ACC112 (cell line): ENCODE results near the gene SNTB2.
"Not testable (repeated sequence)": the region's sequence is repeated elsewhere in the genome, so short reads cannot be mapped to it uniquely, and the experiment has no call there.

Experiments used
- H2AFZ ChIP-seq: fragments of 200-600 bp; sonication (generic); one replicate; pipeline ENCODE4 v1.6.0; 2017; ENCODE audit warnings: antibody characterized with exemption, low read length; ENCODE audit not compliant: unreplicated experiment
- H3K27ac ChIP-seq: fragments of 200-600 bp; sonication (generic); 2 replicates; pipeline ENCODE4 v1.5.1; 2014; ENCODE audit warnings: low read depth, mild to moderate bottlenecking, antibody characterized with exemption, low read length, moderate library complexity
- H3K27me3 ChIP-seq: fragments of 200-600 bp; sonication (generic); 2 replicates; pipeline ENCODE4 v1.6.1; 2014; ENCODE audit warnings: mild to moderate bottlenecking, antibody characterized with exemption, low read length, moderate library complexity, mixed read lengths; ENCODE audit not compliant: insufficient read depth
- H3K36me3 ChIP-seq: fragments of 200-600 bp; sonication (generic); 2 replicates; pipeline ENCODE4 v1.6.1; 2016; ENCODE audit warnings: mild to moderate bottlenecking, antibody characterized with exemption, low read length, moderate library complexity, mixed read lengths; ENCODE audit not compliant: insufficient read depth
- H3K4me1 ChIP-seq: fragments of 200-600 bp; sonication (generic); one replicate; pipeline ENCODE4 v1.6.1; 2016; ENCODE audit warnings: low read length, mixed read lengths; ENCODE audit not compliant: insufficient read depth, unreplicated experiment, control insufficient read depth
- H3K4me3 ChIP-seq: fragments of 200-600 bp; sonication (generic); 2 replicates; pipeline ENCODE4 v1.5.1; 2014; ENCODE audit warnings: mild to moderate bottlenecking, low read depth, low read length
- H3K79me2 ChIP-seq: fragments of 200-600 bp; sonication (generic); one replicate; pipeline ENCODE4 v1.6.0; 2016; ENCODE audit warnings: low read length; ENCODE audit not compliant: control insufficient read depth, unreplicated experiment, insufficient read depth

SNTB2 gene

DNA sequence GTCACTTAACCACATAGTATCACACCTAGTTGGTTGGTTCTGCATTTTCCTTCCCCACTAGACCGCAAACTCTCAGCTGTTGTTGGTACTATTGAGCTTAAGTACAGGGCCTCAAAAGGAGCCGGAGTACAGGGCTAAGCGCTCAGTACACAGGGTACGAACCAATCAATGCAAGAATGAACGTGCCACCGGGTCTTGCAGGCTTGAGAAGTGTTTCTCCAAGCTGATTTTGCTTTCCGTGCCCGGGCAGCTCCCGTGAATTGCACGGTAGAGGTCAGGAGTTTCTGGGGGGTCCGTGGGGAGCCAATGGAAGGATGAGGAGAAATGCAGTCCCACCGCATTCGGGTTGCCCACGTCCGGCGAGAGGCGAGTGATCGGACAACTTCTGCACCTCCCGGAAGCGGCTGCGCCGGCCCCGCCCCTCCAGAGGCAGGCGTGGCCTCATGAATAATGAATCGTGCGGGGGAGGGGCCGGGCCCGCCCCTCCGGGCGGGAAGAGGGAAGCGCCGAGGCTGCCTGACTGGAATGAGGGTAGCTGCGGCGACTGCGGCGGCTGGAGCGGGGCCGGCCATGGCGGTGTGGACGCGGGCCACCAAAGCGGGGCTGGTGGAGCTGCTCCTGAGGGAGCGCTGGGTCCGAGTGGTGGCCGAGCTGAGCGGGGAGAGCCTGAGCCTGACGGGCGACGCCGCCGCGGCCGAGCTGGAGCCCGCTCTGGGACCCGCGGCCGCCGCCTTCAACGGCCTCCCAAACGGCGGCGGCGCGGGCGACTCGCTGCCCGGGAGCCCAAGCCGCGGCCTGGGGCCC, at the start of gene SNTB2:
Gene SNTB2 (plus strand): TSS at position 523 of the 804 bp plus-strand sequence. CDS start 3 bp downstream, at position 526.
- H3K4me1 ChIP-seq, result peaks cover 32% of the 10 kb centered on the region
- H3K27me3 ChIP-seq, result no peaks in the 10 kb centered on the region
- peak within 1 kb of the TSS; percentile 89 for H3K4me3 ChIP-seq
- H3K27ac ChIP-seq, result peak within 1 kb of the TSS; percentile 46; the same call in 1 of the 2 replicates
- H3K36me3 ChIP-seq, result no peaks in the 10 kb centered on the region
- peaks cover 38% of the 10 kb centered on the region for H3K79me2 ChIP-seq
- peak within 1 kb of the TSS; percentile 71 for H2AFZ ChIP-seq

DNA sequence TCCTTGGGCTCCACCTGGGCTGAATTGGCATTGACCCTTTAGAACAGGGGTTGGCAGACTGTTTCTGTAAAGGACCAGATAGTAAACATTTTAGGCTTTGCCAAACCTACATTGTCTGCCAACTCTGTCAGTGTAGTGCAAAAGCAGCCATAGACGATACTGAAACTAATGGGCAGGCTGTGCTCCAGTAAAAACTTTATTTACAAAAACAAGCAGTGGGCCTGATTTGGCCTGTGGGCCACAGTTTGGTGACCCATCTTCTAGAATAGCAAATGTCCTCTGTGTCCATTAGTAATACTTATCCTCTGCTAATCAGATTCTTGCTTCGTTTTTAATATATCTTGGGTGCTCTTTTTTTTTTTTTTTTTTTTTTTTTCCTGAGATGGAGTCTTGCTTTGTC, 48.4 kb upstream of the SNTB2 start:
- Histone ChIP-seq H3K4me3 (no peak overlapping the region), H2AFZ (no peak overlapping the region), H3K79me2 (peaks cover 59% of the 10 kb centered on the region), H3K27ac (no peak overlapping the region), H3K27me3 (no peaks in the 10 kb centered on the region), H3K36me3 (peaks cover 40% of the 10 kb centered on the region), H3K4me1 (peaks cover 9% of the 10 kb centered on the region)

DNA sequence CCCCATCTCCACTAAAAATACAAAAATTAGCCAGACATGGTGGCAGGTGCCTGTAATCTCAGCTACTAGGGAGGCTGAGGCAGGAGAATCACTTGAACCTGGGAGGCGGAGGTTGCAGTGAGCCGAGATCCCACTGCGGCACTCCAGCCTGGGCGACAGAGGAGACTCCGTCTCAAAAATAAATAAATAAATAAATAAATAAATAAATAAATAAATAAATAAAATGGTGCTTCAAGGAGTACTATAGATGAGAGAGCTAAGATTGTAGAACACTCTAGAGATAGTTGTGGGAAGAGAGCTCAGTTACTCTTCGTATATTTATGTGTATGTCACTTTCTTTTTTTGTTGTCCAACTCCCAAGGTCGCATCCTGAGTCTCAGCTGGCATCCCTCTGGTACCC, 47.5 kb upstream of the SNTB2 start:
- H3K4me1 ChIP-seq, H2AFZ ChIP-seq, H3K27me3 ChIP-seq, H3K4me3 ChIP-seq, H3K27ac ChIP-seq: not testable (repeated sequence)
- Histone ChIP-seq H3K79me2 (peaks cover 53% of the 10 kb centered on the region), H3K36me3 (peaks cover 43% of the 10 kb centered on the region)

DNA sequence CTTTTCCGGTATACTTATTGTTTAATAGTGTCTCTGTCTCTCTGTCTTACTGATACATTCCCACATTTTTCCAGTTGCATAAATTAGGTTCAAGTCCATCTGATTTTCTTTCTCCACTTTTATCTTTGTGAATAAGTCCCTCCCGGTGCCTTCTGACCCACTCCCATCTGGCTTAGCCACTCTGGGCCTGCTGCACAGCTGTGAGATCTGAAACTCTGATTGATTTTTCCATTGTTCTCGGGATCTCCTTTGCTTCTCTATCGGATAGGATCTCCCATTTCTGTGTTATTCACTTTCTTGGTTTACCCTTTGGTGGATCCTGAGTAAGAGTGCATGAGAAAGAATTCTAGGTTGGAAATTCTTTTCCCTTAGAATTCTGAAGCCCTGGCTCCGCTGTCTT, 46.0 kb upstream of the SNTB2 start:
- Histone ChIP-seq H3K79me2 (peaks cover 40% of the 10 kb centered on the region), H2AFZ (no peak overlapping the region), H3K4me3 (no peak overlapping the region), H3K27ac (no peak overlapping the region), H3K36me3 (peaks cover 45% of the 10 kb centered on the region), H3K4me1 (no peaks in the 10 kb centered on the region), H3K27me3 (no peaks in the 10 kb centered on the region)

DNA sequence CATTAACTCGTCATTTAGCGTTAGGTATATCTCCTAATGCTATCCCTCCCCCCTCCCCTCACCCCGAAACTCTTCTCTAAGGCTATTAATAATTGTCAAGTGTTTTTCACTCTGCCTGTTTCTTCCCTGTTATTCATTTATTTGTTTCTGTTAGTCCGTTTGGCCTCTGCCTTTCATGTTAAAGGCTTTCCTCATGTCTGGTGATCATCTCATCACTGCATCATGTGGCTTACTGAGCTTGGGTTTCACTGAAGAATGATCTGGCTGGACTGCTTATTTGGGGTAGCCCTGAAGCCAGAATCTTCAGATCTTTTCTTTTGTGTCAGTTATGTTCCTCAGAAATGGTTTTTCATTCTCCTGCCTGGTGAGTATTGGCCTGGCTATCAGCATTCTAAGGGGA, 45.0 kb upstream of the SNTB2 start:
- Histone ChIP-seq H3K27me3 (no peaks in the 10 kb centered on the region), H3K27ac (no peak overlapping the region), H3K79me2 (peaks cover 35% of the 10 kb centered on the region), H2AFZ (no peak overlapping the region), H3K4me1 (no peaks in the 10 kb centered on the region), H3K36me3 (peaks cover 43% of the 10 kb centered on the region), H3K4me3 (no peak overlapping the region)

DNA sequence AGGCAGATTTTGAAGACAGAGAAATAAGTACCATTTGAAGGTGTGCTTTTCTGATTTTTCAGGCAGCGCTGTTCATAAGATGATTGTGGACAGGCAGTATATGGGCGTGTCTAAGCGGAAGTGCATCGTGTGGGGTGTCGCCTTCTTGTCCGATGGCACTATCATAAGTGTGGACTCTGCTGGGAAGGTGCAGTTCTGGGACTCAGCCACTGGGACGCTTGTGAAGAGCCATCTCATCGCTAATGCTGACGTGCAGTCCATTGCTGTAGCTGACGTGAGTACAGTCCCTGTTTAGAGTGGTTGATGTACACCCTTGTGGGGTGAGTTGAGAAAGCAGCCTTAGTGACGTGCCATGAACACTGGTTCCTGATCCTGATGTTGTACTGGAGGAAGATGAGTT, 43.8 kb upstream of the SNTB2 start:
- peaks cover 38% of the 10 kb centered on the region for H3K36me3 ChIP-seq
- H3K27me3 ChIP-seq, result no peaks in the 10 kb centered on the region

DNA sequence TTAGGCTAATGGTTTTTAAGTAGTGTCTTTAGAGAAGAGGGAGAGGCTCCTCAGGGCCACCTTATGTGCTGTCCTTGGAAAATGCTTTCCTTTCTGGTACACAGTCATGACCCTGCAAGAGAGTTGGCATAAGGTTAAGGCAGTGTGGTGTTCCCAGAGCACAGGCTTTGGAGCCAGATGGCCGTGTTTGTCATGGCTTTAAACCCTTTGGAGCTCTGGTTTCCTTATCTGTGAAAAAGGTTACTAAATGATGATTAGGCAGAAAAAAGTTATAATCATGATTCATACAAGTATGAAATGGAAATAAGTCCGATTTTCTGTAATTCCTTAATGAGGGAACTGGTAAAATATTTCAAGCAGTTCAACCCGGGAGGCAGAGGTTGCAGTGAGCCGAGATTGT, 41.3 kb upstream of the SNTB2 start:
- Histone ChIP-seq H3K36me3 (peaks cover 27% of the 10 kb centered on the region), H2AFZ (no peak overlapping the region), H3K4me3 (0 out of 2 replicates have a peak overlapping the region, but pooled peaks have one; percentile 5), H3K79me2 (peaks cover 17% of the 10 kb centered on the region), H3K27me3 (no peaks in the 10 kb centered on the region), H3K4me1 (no peaks in the 10 kb centered on the region), H3K27ac (peak overlapping the region; percentile 45)

More for the DNA sequence above, 43.8 kb upstream of the SNTB2 start:
- peaks cover 23% of the 10 kb centered on the region for H3K79me2 ChIP-seq
- no peak overlapping the region for H3K27ac ChIP-seq
- no peak overlapping the region for H2AFZ ChIP-seq
- no peak overlapping the region for H3K4me3 ChIP-seq
- H3K4me1 ChIP-seq, result no peaks in the 10 kb centered on the region

DNA sequence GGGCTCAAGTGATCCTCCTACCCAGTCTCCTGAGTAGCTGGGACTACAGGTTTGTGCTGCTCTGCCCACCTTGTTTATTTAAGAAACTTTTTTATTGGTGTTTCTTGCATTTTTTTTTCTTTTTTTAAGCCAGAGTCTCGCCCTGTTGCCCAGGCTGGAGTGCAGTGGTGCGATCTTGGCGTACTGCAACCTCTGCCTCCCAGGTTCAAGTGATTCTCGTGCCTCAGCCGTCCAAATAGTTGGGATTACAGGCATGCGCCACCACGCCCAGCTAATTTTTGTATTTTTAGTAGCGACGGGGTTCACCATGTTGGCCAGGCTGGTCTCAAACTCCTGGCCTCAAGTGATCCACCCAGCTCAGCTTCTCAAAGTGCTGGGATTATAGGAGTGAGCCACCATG, 37.3 kb upstream of the SNTB2 start:
- not testable (repeated sequence) for H3K79me2 ChIP-seq, H3K27ac ChIP-seq, H3K4me1 ChIP-seq, H3K27me3 ChIP-seq, H3K4me3 ChIP-seq, H2AFZ ChIP-seq
- H3K36me3 ChIP-seq, result peaks cover 26% of the 10 kb centered on the region

DNA sequence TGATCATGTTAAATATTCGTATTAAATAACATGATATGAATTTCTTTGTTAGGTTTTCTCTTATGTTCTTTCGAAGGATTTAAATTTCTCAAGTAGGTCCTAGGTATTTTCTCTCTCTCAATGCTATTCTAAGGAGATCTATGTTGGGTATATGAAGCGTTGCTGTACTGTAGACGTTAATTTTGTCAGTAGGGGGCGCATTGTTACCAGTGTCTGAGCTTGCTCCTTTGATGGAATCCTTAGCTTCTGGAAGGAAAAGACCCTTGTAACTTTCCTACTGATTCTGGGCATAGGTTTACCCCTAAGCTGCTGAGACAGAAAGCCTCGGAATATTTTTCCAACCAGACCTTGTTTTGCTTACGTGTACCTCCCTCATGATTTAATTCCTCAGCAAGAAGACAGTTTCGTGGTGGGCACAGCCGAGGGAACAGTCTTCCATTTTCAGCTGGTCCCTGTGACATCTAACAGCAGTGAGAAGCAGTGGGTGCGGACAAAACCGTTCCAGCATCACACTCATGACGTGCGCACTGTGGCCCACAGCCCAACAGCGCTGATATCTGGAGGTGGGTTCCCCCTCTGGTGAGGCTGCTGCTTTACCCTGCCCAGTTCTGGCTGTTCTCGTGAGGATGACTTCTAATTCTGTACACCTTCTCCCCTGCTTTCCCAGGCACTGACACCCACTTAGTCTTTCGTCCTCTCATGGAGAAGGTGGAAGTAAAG, 36.7 kb upstream of the SNTB2 start:
- H2AFZ ChIP-seq, result no peak overlapping the region
- no peak overlapping the region for H3K4me3 ChIP-seq
- peaks cover 31% of the 10 kb centered on the region for H3K36me3 ChIP-seq
- H3K27me3 ChIP-seq, result no peaks in the 10 kb centered on the region
- H3K79me2 ChIP-seq, result peaks cover 4% of the 10 kb centered on the region
- H3K27ac ChIP-seq, result no peak overlapping the region
- no peaks in the 10 kb centered on the region for H3K4me1 ChIP-seq

DNA sequence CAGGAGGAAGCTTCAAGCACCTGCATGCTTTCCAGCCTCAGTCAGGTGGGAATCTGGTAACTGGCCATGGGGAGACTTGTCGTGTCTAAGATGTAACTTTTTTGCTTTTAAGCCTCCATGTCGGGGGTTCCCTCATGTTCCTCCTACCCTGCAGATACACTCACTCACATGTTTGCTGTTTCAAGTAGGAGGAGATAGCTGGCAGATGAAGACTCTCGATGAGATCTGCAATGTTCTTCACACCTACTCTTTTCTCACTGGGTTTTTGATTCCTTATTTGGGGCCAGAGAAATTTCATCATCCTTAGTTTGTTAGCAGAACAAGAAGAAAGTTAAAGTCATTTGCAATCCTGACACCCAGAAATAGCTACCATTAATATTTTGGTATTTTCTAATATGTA, 29.8 kb upstream of the SNTB2 start:
- Histone ChIP-seq H2AFZ (no peak overlapping the region), H3K27ac (no peak overlapping the region), H3K4me3 (no peak overlapping the region), H3K79me2 (no peaks in the 10 kb centered on the region), H3K36me3 (peaks cover 44% of the 10 kb centered on the region), H3K27me3 (no peaks in the 10 kb centered on the region), H3K4me1 (no peaks in the 10 kb centered on the region)

DNA sequence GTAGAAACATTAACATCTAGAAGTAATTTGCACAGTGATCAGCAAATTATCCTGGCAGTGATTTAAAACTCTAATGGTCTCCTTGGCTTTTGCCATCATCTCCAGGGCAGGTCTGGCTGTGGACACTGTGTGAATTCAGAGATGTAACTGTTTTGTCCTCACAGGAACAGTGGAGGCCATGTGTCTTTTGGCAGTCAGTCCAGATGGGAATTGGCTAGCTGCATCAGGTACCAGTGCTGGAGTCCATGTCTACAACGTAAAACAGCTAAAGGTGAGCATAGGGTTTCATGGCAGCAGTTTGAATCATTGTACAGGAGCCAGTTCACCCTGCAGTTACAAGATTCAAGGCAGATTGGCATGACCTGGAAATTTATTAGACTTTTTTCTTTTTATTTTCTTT, 26.8 kb upstream of the SNTB2 start:
- no peaks in the 10 kb centered on the region for H3K4me1 ChIP-seq
- peaks cover 34% of the 10 kb centered on the region for H3K36me3 ChIP-seq
- no peak overlapping the region for H3K27ac ChIP-seq
- no peaks in the 10 kb centered on the region for H3K79me2 ChIP-seq
- H2AFZ ChIP-seq, result no peak overlapping the region
- H3K27me3 ChIP-seq, result no peaks in the 10 kb centered on the region
- no peak overlapping the region for H3K4me3 ChIP-seq
